GM19328 (cell line): Measurements from ENCODE around the gene CARMIL1.

Experiments used
- ATAC-seq: cut with Tn5 transposase; IDR thresholded peaks from one replicate; pipeline ENCODE4 v1.9.1; 2021; ENCODE audit warnings: mild to moderate bottlenecking, moderate library complexity; ENCODE audit not compliant: unreplicated experiment

The CARMIL1 gene

DNA sequence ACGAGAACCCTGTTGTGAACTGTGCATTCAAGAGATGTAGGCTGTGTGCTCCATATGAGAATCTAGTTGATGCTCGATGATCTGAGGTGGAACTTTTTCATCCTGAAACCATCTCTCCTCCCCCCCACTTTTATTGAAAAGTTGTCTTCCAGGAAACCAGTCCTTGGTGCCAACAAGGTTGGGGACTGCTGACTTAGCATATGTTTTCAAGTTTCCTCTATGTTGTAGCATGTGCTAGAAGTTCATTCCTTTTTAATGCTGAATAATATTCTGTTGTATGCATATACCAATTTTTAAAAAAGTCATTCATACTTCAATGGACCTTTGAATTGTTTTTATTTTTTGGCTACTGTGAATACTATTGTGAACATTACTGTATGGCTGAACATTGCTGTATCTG lies 27.2 kb downstream of the CARMIL1 start:
- ATAC-seq = no peak

DNA sequence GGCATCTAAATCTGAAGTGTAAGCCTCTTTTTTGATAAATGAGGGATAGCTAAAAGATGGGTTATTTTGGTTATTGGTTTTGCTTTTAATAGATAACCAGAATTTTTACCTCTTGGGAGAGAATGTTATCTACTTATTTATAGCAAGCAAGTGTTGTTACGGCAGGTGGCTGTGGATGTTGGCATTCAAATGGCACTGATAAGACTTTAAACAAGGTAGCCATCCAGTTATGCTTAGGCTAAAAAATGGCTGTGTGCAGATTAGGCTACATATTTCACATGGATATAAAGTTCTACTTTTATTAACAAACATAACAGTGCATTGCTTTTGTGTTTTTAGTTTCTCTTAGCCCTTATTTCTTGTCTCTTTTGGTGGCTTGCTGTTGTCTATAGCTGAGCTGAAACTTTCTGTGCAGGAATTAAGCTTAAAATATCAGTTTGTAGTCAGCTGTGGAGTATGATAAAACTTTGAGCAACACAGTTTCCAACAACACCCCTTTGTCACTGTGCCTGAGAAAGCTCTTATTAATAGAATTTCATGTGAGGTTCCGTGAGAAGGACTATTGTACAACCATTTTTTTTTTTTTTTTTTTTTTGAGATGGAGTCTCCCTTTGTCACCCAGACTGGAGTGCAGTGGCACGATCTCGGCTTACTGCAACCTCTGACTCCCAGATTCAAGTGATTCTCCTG lies 28.8 kb downstream of the CARMIL1 start:
- no peak for ATAC-seq

DNA sequence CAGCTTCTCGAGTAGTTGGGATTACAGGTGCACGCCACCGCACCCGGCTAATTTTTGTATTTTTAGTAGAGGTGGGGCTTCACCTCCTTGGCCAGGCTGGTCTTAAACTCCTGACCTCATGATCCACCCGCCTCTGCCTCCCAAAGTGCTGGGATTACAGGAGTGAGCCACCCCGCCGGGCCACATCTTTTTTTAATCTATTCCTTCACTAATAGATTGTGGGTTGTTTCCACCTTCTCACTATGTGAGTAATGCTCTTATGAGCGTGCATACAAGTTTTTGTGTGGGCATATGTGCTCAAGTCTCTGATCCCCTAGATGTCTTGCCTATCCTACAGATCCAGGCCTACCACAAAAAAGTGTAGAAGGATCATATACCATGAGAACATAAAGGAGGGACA lies 30.7 kb downstream of the CARMIL1 start:
- ATAC-seq = no peak

DNA sequence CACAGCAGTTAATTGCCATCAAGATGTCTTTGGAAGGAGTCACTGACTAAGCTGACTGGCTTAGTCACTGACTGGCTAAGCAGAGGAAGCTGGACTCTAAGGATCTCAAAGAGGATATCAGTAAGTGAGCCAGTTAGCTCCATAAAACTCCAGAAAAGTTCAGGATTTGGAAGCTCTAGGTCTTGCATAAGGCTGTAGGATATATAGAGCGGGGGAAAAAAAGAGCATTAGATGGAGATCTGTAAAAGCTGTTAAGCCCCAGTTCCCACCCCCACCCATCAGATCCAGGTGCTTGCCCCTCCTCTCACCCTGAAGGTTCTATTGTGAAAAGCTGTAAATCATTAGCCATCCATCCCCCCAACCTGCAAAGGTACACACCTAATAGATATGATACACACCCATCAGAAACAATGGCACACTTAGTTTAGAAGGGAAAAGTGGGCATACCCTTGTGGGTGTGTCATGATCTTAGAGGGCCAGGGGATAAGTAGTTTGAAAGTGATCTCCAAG lies 32.2 kb downstream of the CARMIL1 start:
- no peak for ATAC-seq

DNA sequence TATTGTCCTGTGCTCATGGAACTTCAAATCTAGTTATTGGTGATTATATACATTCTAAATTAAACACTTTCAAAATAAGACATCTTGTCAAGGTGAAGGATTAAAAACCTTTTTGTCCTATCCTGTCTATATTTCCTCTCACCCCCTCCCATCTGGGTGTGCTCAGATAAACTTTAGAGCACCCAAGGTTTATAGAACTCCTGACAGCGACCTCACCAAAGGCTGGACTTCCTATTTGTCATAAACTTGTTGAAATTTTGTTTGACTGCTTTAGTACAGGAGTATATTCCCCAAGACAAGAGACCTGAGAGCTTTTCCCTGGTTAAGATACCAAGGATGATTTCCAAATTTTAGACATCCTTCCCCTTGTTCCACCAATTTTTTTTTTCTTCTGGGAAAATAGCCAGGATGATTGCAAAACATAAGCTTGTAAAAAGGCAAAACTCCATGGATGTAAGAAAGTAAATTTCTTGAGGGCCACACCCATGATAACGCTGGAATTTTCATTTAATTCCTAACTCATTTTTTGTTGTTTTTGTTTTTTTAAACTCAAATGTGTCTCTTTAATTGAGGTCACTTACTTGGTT lies 33.0 kb downstream of the CARMIL1 start:
- no peak for ATAC-seq

DNA sequence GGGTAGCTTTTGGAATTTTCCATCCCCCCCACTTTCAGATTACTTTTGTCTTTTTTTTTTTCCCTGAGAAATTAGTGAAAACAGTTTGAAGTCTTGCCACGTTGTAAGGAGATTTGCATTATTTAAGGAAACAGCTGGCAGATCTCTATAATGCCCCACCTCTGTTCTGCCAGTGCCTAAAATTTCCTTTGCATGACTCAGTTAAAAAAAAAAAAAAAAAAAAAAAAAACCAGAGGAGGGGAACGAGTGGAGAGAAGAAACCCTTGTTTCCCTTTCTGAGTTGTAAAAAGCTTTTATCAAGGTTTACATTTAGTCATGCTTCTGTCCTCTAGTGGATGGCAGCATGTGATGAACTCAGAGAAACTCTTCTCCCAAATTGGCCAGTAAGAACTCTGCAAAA lies 33.5 kb downstream of the CARMIL1 start:
- ATAC-seq = no peak

DNA sequence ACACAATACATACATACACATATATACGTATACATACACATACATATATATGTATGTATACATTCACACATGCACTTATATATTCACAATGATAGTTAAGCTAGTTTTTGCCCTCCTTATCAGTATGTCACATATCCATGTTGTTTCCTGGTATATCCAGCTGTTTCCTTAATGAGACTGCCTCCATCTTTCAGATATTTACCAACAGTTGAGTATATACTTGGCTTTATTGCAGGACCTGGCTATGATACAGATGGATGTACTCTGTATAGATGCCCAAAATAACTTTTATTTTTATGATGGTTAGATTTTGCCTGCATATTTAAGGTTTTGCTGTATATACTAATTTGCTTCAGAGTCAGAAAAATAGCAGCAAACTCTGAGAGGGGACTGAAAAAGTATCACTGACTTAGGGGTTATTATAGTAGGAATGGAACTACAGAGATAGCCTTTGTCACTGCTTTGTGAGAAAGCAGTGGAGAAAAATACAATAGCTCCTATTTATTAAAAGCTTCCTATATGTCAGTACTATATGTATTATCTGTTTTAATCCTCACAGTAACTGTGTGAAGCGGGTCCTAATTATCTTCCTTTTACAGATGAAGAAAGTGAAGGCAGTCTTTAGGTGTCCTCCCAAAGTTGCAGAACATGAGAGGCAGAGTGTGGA lies 35.5 kb downstream of the CARMIL1 start:
- no peak for ATAC-seq

DNA sequence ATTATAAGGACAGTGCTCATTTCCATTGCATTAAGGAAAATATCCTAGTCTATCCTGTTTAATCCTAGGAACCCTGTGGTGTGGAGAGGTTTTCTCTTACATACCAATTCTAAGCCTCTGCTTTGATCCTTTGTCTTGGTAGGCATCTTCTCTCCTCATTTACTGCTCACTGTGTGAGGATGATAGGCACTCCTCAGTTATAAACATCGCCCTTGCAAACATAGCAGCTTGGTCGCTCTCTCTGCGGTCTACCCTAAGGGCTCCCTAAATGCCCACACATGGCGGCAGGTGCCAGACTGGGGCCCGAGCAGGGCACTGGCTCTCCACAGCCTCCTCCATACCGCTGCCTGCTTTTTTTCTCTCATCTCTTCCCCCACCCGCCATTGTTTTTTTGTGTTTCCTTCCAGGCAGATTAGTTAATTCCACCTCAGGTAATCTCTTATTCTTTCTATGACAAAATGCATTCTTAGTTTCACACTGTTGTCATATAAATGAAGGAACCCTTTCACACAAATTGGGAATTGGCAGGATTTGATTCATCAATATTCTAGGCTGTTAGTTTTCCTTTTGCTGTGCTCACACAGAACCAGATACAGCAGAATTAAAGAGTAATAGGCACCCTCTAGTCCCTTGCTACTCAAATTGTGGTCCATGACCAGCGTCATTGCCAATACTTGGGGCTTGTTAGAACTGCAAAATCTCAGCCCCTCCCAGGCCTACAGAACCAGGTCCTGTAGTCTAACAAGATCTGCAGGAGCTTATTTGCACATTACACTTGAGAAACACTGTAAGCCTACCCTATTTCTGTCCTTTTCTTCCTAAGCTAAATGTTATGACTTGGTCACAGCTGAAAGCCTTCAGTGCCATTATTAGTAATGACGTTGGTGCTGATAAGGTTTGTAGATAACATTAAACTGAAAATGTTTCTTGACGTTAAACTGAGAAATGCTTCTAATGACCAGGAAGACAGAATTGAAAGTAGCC lies 36.3 kb downstream of the CARMIL1 start:
- no peak for ATAC-seq

DNA sequence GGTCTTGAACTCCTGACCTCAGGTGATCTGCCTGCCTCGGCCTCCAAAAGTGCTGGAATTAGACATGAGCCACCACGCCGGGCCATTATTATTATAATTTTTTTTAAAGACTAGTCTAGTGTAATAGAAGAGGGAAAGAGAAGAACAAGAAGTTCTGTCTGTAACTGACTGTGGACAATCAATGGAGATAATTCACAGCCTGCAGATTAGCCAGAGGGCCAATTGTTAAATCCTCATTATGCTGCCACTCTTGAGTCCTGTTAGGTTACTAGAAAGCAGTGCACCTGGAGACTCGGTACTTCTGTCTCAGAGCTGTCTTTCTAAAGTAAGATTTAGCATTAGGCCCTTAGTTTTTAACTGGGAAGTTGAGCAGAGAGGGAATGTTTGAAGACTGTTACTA lies 37.5 kb downstream of the CARMIL1 start:
- no peak for ATAC-seq

DNA sequence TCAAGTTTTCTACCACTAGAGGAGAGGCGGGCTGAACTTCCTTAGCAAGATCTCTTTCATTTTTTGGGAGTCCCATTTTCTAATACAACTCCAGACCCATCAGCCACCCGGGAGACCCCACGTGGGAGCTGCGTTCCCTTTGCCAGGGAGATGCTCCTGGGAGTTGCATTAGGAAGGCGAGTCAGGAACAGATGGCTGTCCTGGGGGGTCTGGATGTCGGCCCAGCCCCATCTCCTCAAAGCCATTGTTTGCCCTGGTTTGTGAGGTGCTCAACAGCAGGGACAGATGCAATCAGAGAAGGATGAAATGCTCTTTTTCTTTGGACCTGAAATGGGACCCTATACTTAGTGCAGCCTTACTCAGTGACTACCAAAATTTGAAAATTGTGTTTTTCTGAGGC lies 39.4 kb downstream of the CARMIL1 start:
- no peak for ATAC-seq

DNA sequence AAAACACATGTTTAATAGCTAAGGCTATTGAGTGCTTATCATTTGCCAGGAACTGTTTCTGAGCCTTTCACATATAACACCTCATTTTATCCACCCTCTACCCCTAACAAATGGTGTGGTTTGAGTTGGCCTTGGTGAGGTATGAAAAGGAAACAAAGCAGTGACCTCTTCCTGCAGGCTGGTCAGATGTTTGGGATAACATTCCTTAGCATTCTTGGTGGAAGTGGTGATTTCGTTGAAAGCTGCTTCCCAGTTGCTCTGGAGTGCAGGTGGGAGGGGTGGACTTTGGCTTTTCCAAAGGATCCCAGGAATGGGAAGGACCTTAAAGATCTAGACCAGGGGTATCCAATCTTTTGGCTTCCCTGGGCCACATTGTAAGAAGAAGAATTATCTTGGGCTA lies 41.3 kb downstream of the CARMIL1 start:
- ATAC-seq = no peak

DNA sequence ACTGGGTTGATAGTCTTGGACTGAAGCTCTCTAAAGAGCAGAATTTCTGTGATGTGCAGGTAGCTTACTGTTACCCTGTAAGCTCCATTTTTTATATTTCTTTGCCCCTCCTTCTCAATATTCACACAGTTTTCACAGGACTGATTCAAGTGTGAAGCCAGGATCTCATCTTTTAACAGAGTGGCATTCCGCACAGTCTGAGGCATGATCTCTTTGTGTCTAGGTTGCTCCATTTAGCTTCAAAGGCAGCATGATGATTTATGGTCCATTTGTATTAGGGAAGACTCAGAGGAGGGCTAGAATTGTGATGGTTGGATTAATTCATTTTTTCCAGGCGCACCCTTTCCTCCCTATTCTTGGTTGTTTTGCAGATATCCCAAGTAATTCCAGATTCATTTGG lies 43.5 kb downstream of the CARMIL1 start:
- ATAC-seq = no peak

DNA sequence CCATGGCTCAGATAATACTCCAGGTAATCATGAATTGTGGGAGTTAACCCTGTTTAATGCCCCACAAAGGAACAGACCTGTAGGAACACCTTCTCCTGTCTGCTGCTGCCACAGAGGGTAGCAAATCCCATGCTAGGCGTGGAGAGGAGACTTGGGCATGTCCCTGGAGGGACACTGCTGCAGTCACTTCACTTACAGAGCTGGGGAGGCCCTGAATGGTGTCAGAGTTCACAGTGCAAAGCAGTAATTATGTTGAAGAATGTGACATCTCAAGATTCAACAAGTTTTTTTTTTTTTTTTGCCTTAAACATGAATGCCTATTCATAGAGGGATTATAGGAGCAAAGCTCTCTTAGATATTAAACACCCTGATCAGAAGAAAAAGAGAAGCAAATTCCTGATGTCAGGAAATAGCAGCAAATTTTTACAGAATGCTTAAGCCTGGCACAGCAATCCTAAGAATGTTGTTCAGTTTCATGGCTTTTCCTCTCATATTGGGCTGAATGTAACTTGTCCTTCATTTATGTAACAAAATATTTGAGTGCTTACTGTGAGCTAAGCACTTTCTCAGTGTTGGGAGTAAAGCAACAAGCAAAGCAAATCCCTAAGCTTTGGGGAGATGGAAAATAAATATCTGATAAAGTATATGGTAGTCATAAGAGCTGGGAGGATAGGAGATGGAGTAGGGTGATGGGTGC lies 45.0 kb downstream of the CARMIL1 start:
- ATAC-seq = no peak

DNA sequence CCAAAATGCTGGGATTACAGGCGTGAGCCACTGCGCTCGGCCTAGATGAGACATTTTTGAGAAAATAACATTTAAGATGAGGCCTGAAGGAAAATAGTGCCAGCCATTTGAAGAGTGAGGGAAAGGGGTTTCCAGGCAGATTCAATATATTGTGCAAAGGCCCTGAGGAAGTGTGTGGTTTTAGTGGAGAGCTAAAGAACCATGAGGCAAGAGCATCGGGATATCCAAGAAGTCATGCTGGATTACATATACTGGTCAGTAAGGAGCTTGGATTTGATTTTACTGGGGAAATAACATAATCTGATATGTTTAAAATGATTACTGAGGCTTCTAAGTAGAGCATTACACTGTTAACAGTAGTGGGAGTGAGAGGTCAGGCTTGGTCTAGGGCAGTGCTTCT lies 47.0 kb downstream of the CARMIL1 start:
- ATAC-seq = no peak

DNA sequence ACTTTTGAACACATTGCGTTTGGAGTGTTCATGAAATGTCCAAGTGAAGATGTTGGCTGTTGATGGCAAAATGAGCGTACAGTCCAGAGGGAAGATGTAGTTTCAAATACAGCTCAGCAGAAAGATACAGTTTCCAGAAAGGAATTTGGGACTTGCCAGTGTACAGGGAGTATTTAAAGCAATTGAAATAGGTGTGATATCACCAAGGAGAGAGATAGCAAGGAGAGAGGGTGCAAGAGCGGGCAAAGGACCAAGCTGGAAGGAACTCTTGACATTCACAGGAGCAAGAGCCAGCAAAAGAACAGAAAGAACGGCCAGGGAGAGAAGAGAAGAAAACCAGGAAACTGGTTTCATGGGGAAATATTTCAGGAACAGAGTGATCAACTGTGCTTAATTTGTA lies 47.8 kb downstream of the CARMIL1 start:
- ATAC-seq = no peak

DNA sequence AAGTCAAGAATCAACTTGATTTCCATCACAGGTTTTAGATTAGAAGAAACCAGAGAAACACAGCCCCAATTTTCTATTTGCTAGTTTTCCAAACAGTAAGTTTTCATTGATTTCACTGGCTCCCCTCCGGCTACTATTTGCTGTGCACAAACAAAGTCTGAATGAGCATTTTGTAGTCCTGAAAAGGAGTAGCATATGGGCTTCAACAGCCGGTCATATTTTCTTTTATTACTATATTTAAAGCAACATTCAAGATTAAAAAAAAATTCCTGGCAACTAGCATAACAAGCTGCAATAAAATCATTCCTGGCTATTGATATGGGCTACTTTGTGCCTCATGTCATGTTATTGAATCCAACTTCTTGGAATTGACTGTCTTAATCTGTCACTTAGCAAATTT lies 48.3 kb downstream of the CARMIL1 start:
- no peak for ATAC-seq

DNA sequence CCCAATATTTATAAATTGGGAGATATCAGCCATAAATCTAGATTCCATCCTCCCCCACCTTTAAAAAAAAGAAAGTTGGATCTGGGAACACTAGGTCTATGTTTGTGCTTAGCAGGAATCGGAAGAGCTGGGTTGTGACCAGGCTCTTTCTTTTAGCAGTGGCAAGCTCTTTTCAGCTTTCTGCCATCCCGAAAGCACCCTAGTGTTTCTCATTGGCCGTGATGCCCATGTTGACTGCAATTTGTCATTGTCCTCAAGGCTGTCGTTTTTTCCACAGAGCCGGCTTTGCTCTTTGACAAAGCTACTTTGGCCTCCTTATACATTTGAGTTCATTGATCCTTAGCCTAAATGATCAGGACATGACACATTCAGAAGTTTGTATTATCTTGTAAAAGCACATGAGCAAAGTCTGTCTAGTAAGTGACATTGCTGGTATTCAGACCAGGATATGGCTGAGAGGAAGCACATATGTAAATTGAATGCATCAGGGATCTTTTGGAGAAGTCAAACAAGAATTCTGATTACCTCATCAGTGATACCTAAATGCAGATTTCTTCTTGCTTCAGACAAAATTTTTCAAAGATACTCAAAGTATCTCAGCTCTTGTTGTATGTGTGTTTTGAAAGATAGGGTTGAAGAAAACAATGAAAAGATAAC lies 50.1 kb downstream of the CARMIL1 start:
- ATAC-seq = no peak

DNA sequence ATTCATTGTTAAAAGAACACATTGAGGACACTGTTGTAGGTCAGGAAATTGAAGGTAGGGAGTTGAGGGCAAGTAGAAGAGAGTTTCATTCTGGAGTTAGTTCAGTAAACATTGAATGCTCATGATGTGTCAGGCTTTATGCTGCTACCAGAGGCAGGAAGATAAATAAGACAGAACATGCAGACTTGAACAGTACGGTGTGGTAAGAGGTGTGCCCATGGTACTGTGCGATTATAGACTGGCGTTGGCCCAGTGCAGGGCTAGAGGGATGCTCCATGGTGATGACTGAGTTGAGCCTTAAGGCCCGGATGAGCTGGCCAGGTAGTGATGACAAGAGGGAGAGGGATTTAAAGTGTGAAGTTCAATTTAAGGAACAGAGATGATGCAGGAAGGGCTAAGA lies 50.8 kb downstream of the CARMIL1 start:
- no peak for ATAC-seq

DNA sequence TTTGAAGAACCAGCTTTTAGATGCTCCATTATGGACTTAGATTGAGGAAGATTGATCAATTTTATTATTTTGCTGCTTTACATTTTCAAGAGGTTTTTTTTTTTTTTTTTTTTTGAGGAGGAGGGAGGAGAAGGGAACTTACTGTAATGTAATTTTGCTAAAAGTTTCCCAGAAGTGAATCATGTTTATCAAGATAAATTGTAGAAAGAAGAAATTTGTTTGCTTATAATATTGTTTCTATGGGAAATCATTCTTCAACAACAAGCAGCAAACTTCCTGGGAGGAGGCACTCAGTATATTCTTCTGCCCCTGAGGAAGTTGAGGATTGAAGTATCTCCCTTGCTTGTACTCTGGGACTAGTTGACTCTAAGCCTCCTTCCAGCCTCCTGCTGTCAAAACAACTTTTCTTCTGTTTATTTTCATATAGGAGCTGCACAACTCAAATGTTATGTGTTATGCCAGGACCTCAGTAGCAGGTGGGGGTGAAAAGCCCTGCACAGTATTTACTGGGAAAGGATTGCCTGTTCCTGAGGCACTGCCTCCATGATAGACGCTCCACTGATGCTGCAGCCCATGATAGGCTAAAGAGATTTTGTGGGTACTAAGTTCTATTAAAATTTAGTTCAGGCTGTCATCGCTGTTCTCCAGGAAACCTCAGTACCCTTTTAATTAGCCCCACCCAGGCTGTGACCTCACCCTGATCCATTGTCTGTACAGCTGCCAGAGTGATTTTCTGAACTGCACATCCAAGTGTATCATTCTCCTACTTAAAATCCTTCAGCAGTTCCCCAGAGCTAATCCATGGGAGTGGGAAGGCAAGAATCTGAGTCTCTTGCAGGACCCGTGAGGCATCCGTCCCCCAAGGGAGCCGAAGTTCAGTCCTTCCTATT lies 51.9 kb downstream of the CARMIL1 start:
- ATAC-seq = no peak
